HepG2 (cell line): ENCODE measurements around the gene ERP44. TPM values are rescaled to one million over a fixed set of nuclear protein-coding genes. Genes with fewer than 3 reads are reported as not detected.
A peak's percentile ranks its signal among the peaks of the same experiment; 100 is the strongest.
"Not testable (repeated sequence)": the region's sequence is repeated elsewhere in the genome, so short reads cannot be mapped to it uniquely, and the experiment has no call there.

Source experiments
- ATAC-seq: fragments of 200-7000 bp; cut with Tn5 transposase; 3 replicates; pipeline ENCODE4 v1.9.1; 2020; ENCODE audit warnings: mild to moderate bottlenecking, moderate library complexity
- BruUV-seq: library from RNA; stranded (reverse); fragments of 400-500 nt; replicated peaks from 2 replicates; lab custom pipeline; 2021; lab: Mats Ljungman, UMichigan
- CTCF ChIA-PET: fragments of 300-600 bp; formaldehyde crosslinking; extraction: SDS; loops from one replicate; lab custom pipeline; 2021; ENCODE audit warnings: low total read pairs, inconsistent platforms, low intra/inter-chr PET ratio; lab: Yijun Ruan, JAX
- POLR2A ChIA-PET: fragments of 350-600 bp; sonication (Branson Sonifier 250); formaldehyde crosslinking; loops from one replicate; lab custom pipeline; 2020; ENCODE audit warnings: antibody characterized with exemption, inconsistent platforms; lab: Yijun Ruan, JAX
- DNase-seq: peaks from one replicate; pipeline ENCODE4 v3.0.0-alpha.2; 2015; ENCODE audit warnings: low spot score
- FAIRE-seq: peaks from 3 replicates; lab custom pipeline; 2011; peaks lifted over from hg19 to GRCh38; lab: Jason Lieb, UNC
- H2AFZ ChIP-seq: one replicate; pipeline ENCODE4 v1.6.1; 2011; ENCODE audit warnings: low read length, inconsistent platforms
- H3K27ac ChIP-seq: fragments of 300-600 bp; 3 replicates; pipeline ENCODE4 v1.8.0; 2011; ENCODE audit warnings: mixed run types, mild to moderate bottlenecking, mixed read lengths, low read length, inconsistent platforms; ENCODE audit not compliant: insufficient read depth; ENCODE audit errors: extremely low read length
- H3K27me3 ChIP-seq, 2 experiments: fragments of 200-600 bp in 1 of 2; 2 replicates in 1 of 2; 3 replicates in 1 of 2; pipeline versions ENCODE4 v1.6.0 to v1.8.0; 2011; ENCODE audit warnings: low read length in 2 of 2, mild to moderate bottlenecking in 2 of 2, moderate library complexity in 2 of 2, inconsistent platforms in 1 of 2; ENCODE audit not compliant: insufficient read depth in 2 of 2, control insufficient read depth in 1 of 2
- H3K36me3 ChIP-seq, 2 experiments: fragments of 200-600 bp in 1 of 2; replicated peaks in 1 of 2; 2 replicates in 1 of 2; 3 replicates in 1 of 2; pipeline versions ENCODE4 v1.5.1 to v1.8.0; 2011; ENCODE audit warnings: low read length in 2 of 2, inconsistent platforms in 1 of 2; ENCODE audit not compliant: insufficient read depth in 2 of 2, control insufficient read depth in 1 of 2
- H3K4me1 ChIP-seq: 2 replicates; pipeline ENCODE4 v1.5.1; 2012; ENCODE audit warnings: low read length, inconsistent platforms; ENCODE audit not compliant: insufficient read depth
- H3K4me2 ChIP-seq: 2 replicates; pipeline ENCODE4 v1.6.0; 2011; ENCODE audit warnings: low read depth, low read length, inconsistent platforms
- H3K4me3 ChIP-seq, 3 experiments: fragments of 200-600 bp in 1 of 3; sonication (generic), shearing (Covaris generic) in 1 of 3; replicated peaks in 1 of 3; 2 replicates each; pipeline ENCODE4 v1.5.1; 2011 to 2016; ENCODE audit warnings: low read length in 3 of 3, inconsistent platforms in 2 of 3, low read depth in 2 of 3, mild to moderate bottlenecking in 2 of 3, control low read depth in 1 of 3, mixed read lengths in 1 of 3; ENCODE audit not compliant: insufficient read depth in 1 of 3
- H3K79me2 ChIP-seq: one replicate; pipeline ENCODE4 v1.6.1; 2011; ENCODE audit warnings: low read length, inconsistent platforms; ENCODE audit not compliant: insufficient read depth
- H3K9ac ChIP-seq: 2 replicates; pipeline ENCODE4 v1.6.0; 2011; ENCODE audit warnings: mild to moderate bottlenecking, low read depth, low read length, inconsistent platforms; ENCODE audit not compliant: insufficient read depth
- H3K9me3 ChIP-seq: 2 replicates; pipeline ENCODE4 v1.5.1; 2012; ENCODE audit warnings: mild to moderate bottlenecking, low read length
- H4K20me1 ChIP-seq: 2 replicates; pipeline ENCODE4 v1.6.0; 2011; ENCODE audit warnings: inconsistent platforms, mild to moderate bottlenecking, low read length, moderate library complexity; ENCODE audit not compliant: insufficient read depth
- CTCF ChIP-seq: sonication (generic); formaldehyde crosslinking; IDR thresholded peaks from 2 replicates; pipeline ENCODE4 v1.5.0; 2020; ENCODE audit warnings: mild to moderate bottlenecking, missing genetic modification reagents, moderate library complexity
- STAG1 ChIP-seq: sonication (generic); formaldehyde crosslinking; IDR thresholded peaks from 2 replicates; pipeline ENCODE4 v1.4.0; 2020; ENCODE audit warnings: missing genetic modification reagents
- ZBTB33 ChIP-seq: sonication (generic); formaldehyde crosslinking; IDR thresholded peaks from 2 replicates; pipeline ENCODE4 v1.4.0; 2020; ENCODE audit warnings: missing genetic modification reagents
- ZBTB38 ChIP-seq: sonication (generic); formaldehyde crosslinking; IDR thresholded peaks from 2 replicates; pipeline ENCODE4 v1.5.1; 2020; ENCODE audit warnings: mild to moderate bottlenecking, missing genetic modification reagents
- WGBS: methylation state at CpG from one replicate; pipeline ENCODE4 v1.1.6; 2017; ENCODE audit warnings: low lambda C conversion rate; 5-methylcytosine and 5-hydroxymethylcytosine counted together
- in situ Hi-C: cut with HindIII; loops from 2 replicates; pipeline ENCODE4 v1.10.0; 2017; ENCODE audit warnings: low pct_unique_long_range_greater_than_20kb; ENCODE audit not compliant: extremely low pct_ligation_motif_present
- intact Hi-C: fragments of 100-400 bp; cut with micrococcal nuclease; formaldehyde crosslinking; loops from one replicate; pipeline ENCODE4 v1.10.0; 2022; ENCODE audit not compliant: unreplicated experiment
- polyA plus RNA-seq, 8 experiments: library from polyadenylated mRNA; depleted of rRNA in 3 of 8; stranded (reverse) in 7 of 8; unstranded in 1 of 8; fragments of >200 nt; fragmentation: Illumina TruSeq in 4 of 8; extraction: Trizol in 4 of 8; gene quantifications; 2 replicates each; pipeline versions ENCODE4 v1.2.1 to v1.2.3, GENCODE V29; 2011 to 2016; ENCODE audit warnings: low read depth in 4 of 8, missing spikeins in 1 of 8, mixed read lengths in 1 of 8; ENCODE audit not compliant: insufficient read depth in 1 of 8
- total RNA-seq, 5 experiments: library from RNA; depleted of rRNA; stranded (reverse); fragments of >200 nt; fragmentation: Illumina TruSeq; extraction: Trizol; gene quantifications; 2 replicates each; pipeline ENCODE4 v1.2.3, GENCODE V29; 2016; ENCODE audit warnings: low read depth in 1 of 5

The ERP44 gene
- total and polyA plus RNA-seq, 2 of the 13 experiments (the other 11 are each of a cell fraction or from before 2014, with no cell fraction given), result 8.9 to 13.8 TPM

DNA sequence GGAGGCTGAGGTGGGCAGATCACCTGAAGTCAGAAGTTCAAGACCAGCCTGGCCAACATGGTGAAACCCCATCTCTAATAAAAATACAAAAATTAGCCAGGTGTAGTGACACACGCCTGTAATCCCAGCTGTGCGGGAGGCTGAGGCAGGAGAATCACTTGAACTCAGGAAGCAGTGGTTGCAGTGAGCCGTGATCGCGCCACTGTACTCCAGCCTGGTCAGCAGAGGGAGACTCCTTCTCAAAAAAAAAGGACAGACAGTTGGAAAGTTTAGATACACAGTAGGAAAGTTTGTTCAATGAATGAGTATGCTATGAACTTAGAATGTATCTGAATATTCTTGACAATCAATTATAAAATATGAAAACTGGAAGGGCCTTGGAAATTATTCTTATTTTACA is 38.0 kb upstream of the ERP44 start:
- TF ChIP-seq ZBTB38 (CRISPR knock-in tag), result peak; percentile 75
- TF ChIP-seq STAG1 (CRISPR knock-in tag), result peak; percentile 43
- TF ChIP-seq CTCF (CRISPR knock-in tag), result peak; percentile 44
- peak; percentile 92 for TF ChIP-seq ZBTB33 (CRISPR knock-in tag)
- TF ChIP-seq, all 625 proteins: peak for 4; not testable (repeated sequence) for 621
- H3K79me2 ChIP-seq, POLR2A ChIA-PET, H3K27me3 ChIP-seq, H3K9ac ChIP-seq, BruUV-seq, CTCF ChIA-PET, FAIRE-seq, H3K36me3 ChIP-seq, in situ Hi-C loops, H3K27ac ChIP-seq, H3K4me3 ChIP-seq, H3K4me2 ChIP-seq, H4K20me1 ChIP-seq, H3K9me3 ChIP-seq, H3K4me1 ChIP-seq, H2AFZ ChIP-seq: not testable (repeated sequence)
- DNase-seq, result peak; percentile 6
- WGBS, result 91% methylated on average over 5 of the region's 5 CpGs
- intact Hi-C loops, result loop anchor here (5.0 kb wide), 1 partner anchor 461 kb away; no protein-coding TSS in a partner anchor
- ATAC-seq, result peak; percentile 31; the same call in 1 of the 3 replicates
